ENCODE measurements around the gene NLRP5. TPM values are rescaled to one million over a fixed set of nuclear protein-coding genes. Genes with fewer than 3 reads are reported as not detected.

NLRP5 gene
- total and polyA plus RNA-seq, 2 of the 8 experiments (the other 6 are each of a cell fraction or from before 2014, with no cell fraction given) = not detected

GRCh38 chr19:56097776-56098175 lies 111.2 kb downstream of the NLRP5 start (continued):
- no peak for TF ChIP-seq CHD7 (IDR thresholded peaks at IDR 0.05; ENCODE audit: insufficient replicate concordance, low read length)
- TF ChIP-seq SP4 (IDR thresholded peaks at IDR 0.05; ENCODE audit: low read length) = no peak
